ENCODE data around the gene CTSD.

Gene CTSD

GRCh38 chr11:1778141-1778911 lies 14.6 kb upstream of the CTSD start:
- no peak for TF ChIP-seq CTCF (conservative IDR thresholded peaks at IDR 0.05; ENCODE audit: control insufficient read depth, insufficient read depth, low read depth, low read length)
- H3K4me3 ChIP-seq (ENCODE audit: control insufficient read depth, low read depth, low read length): no peak overlapping the region
- no peak for DNase-seq (ENCODE audit: low read depth)

GRCh38 chr11:1777737-1778136 lies 14.0 kb upstream of the CTSD start:
- DNase-seq (ENCODE audit: low read depth): no peak
- no peak overlapping the region for H3K4me3 ChIP-seq (ENCODE audit: control insufficient read depth, low read depth, low read length)
- TF ChIP-seq CTCF (conservative IDR thresholded peaks at IDR 0.05; ENCODE audit: control insufficient read depth, insufficient read depth, low read depth, low read length): no peak

GRCh38 chr11:1776944-1777715 lies 13.4 kb upstream of the CTSD start:
- no peak for TF ChIP-seq CTCF (conservative IDR thresholded peaks at IDR 0.05; ENCODE audit: control insufficient read depth, insufficient read depth, low read depth, low read length)
- H3K4me3 ChIP-seq (ENCODE audit: control insufficient read depth, low read depth, low read length): no peak overlapping the region
- DNase-seq (ENCODE audit: low read depth): no peak

- DNase-seq (ENCODE audit: low read depth): no peak
- no peak overlapping the region for H3K4me3 ChIP-seq (ENCODE audit: control insufficient read depth, low read depth, low read length)
- TF ChIP-seq CTCF (conservative IDR thresholded peaks at IDR 0.05; ENCODE audit: control insufficient read depth, insufficient read depth, low read depth, low read length): no peak
These were observed 12.7 kb upstream of the CTSD start for GRCh38 chr11:1776331-1776851.

GRCh38 chr11:1774886-1775285 lies 11.2 kb upstream of the CTSD start:
- DNase-seq (ENCODE audit: low read depth): no peak
- no peak for TF ChIP-seq CTCF (conservative IDR thresholded peaks at IDR 0.05; ENCODE audit: control insufficient read depth, insufficient read depth, low read depth, low read length)

GRCh38 chr11:1773994-1774550 lies 10.3 kb upstream of the CTSD start:
- TF ChIP-seq CTCF (conservative IDR thresholded peaks at IDR 0.05; ENCODE audit: control insufficient read depth, insufficient read depth, low read depth, low read length): no peak
- no peak overlapping the region for H3K4me3 ChIP-seq (ENCODE audit: control insufficient read depth, low read depth, low read length)
- no peak for DNase-seq (ENCODE audit: low read depth)

More at GRCh38 chr11:1774886-1775285, 11.2 kb upstream of the CTSD start:
- no peak overlapping the region for H3K4me3 ChIP-seq (ENCODE audit: control insufficient read depth, low read depth, low read length)

Measured in fibroblast of mammary gland (primary cell).